Measurements from ENCODE around the gene SLC16A8. TPM values are rescaled to one million over a fixed set of nuclear protein-coding genes. Genes with fewer than 3 reads are reported as not detected.
A peak's percentile ranks its signal among the peaks of the same experiment; 100 is the strongest.

Gene SLC16A8, protein sequence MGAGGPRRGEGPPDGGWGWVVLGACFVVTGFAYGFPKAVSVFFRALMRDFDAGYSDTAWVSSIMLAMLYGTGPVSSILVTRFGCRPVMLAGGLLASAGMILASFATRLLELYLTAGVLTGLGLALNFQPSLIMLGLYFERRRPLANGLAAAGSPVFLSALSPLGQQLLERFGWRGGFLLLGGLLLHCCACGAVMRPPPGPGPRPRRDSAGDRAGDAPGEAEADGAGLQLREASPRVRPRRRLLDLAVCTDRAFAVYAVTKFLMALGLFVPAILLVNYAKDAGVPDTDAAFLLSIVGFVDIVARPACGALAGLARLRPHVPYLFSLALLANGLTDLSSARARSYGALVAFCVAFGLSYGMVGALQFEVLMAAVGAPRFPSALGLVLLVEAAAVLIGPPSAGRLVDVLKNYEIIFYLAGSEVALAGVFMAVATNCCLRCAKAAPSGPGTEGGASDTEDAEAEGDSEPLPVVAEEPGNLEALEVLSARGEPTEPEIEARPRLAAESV
- total RNA-seq (ENCODE audit: low replicate concordance), result 1.0 and 3.1 TPM in 2 replicates

DNA sequence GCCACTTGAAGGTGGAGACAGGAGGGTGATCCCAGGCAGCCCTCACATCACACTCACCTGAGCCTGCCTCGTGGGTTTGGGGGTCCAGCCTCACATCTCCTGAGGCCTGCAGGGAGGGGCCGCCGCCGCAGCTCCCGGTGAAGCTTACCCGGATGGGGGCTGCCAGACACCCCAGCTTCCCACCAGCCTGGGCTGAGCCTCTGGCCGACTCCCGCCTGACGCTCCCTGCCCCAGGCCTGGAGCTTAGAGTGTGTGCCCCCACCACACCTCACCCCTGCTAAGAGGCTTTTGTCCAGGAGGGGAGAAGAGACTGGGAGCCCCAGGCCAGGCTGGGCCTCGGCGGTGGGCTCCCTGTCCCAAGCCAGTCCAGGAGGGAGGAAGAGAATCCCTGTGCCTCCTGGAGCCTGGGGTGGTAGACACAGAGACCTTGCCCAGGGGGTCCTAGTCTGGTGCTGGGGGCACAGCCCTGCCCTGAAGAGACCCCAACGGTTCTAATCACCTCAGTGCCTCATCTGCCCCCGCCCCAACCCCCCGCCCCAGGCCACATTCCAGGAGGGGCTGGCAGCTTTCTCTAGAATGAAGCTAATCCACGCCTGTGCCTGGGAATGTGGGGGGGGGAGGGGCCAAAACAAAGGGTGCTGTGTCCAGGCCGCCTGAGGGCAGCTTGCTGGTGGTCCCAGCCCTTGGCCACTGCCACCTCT lies at the start of gene SLC16A8:
Gene SLC16A8 (minus strand): TSS at position 254 of the 701 bp plus-strand sequence. CDS start 1,311 bp downstream, outside the sequence.
- Mint-ChIP-seq H3K27ac (no peak within 1 kb of the TSS), H3K9me3 (no peaks in the 10 kb centered on the region), H3K4me1 (peaks cover 7% of the 10 kb centered on the region), H3K4me3 (no peak within 1 kb of the TSS), H3K27me3 (ENCODE audit: insufficient read depth, low read depth) (peaks cover 14% of the 10 kb centered on the region), H3K36me3 (no peaks in the 10 kb centered on the region)
- H3K9me3 ChIP-seq (ENCODE audit: low read depth), result no peaks in the 10 kb centered on the region
- H3K4me1 ChIP-seq, result peaks cover 45% of the 10 kb centered on the region
- peak within 1 kb of the TSS; percentile 0 for H3K4me3 ChIP-seq
- peak; percentile 83 for DNase-seq (ENCODE audit: low spot score)
- H3K36me3 ChIP-seq, result no peaks in the 10 kb centered on the region
- H3K27ac ChIP-seq, result peak within 1 kb of the TSS; percentile 41
- TF ChIP-seq EZH2 (IDR thresholded peaks at IDR 0.05), result no peak
- TF ChIP-seq EZH2phosphoT487 (IDR thresholded peaks at IDR 0.05), result no peak
- TF ChIP-seq, protein P1, sequence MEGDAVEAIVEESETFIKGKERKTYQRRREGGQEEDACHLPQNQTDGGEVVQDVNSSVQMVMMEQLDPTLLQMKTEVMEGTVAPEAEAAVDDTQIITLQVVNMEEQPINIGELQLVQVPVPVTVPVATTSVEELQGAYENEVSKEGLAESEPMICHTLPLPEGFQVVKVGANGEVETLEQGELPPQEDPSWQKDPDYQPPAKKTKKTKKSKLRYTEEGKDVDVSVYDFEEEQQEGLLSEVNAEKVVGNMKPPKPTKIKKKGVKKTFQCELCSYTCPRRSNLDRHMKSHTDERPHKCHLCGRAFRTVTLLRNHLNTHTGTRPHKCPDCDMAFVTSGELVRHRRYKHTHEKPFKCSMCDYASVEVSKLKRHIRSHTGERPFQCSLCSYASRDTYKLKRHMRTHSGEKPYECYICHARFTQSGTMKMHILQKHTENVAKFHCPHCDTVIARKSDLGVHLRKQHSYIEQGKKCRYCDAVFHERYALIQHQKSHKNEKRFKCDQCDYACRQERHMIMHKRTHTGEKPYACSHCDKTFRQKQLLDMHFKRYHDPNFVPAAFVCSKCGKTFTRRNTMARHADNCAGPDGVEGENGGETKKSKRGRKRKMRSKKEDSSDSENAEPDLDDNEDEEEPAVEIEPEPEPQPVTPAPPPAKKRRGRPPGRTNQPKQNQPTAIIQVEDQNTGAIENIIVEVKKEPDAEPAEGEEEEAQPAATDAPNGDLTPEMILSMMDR (IDR thresholded peaks at IDR 0.05), result no peak
- no peaks in the 10 kb centered on the region for H3K79me2 ChIP-seq (ENCODE audit: low read depth)
- peaks cover 32% of the 10 kb centered on the region for H3K27me3 ChIP-seq
- peaks cover 42% of the 10 kb centered on the region for H3F3A ChIP-seq (ENCODE audit: low read depth)
- H3K4me2 ChIP-seq, result peak within 1 kb of the TSS; percentile 67
- H3K9ac ChIP-seq, result no peak within 1 kb of the TSS
- no peak within 1 kb of the TSS for H2AFZ ChIP-seq (replicated peaks)
- no peaks in the 10 kb centered on the region for H4K20me1 ChIP-seq (ENCODE audit: low read depth)

DNA sequence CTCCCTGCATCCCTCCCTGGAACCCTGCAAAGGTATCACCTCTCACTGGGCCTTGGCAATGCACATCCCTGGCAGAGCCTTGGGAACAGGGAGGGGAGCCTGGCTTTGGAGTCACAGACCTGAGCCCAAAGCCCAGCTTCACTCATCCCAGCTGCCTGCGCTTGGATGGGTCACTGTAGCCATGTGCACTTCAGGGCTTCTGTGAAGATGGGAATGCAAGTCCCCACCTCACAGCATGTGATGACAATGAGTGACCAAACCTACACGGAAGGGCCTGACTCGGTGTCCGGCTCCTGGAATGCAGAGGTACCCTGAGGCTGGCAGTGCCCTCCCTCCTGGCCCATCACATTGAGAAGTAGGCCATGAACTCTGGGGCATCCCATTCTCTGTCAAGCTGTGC lies 49.3 kb upstream of the SLC16A8 start:
- no peaks in the 10 kb centered on the region for H3K27me3 ChIP-seq

DNA sequence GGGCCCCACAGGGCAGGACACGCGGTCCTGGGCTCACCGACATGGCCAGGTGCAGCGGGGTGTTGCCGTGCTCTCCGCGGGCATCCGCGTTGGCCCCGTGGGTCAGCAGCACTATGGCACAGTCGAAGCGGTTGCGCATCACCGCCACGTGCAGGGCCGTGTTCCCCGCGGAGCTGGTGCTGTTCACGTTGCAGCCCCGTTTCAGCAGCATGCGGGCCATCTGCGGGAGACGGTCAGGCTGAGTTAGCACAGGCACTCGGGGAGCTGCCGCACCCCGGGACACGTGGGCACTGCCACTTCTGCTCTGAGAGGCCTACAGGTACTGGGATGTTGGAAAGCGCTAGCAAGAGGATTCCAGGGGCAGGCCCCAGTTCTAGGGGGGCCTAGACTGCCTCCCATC lies 48.8 kb upstream of the SLC16A8 start:
- Histone ChIP-seq H3K79me2 (ENCODE audit: low read depth) (no peaks in the 10 kb centered on the region), H2AFZ (replicated peaks) (no peak overlapping the region), H3K4me1 (no peaks in the 10 kb centered on the region), H4K20me1 (ENCODE audit: low read depth) (no peaks in the 10 kb centered on the region), H3K4me3 (no peak overlapping the region), H3F3A (ENCODE audit: low read depth) (no peaks in the 10 kb centered on the region), H3K36me3 (no peaks in the 10 kb centered on the region), H3K4me2 (no peak overlapping the region), H3K9me3 (ENCODE audit: low read depth) (no peaks in the 10 kb centered on the region), H3K27me3 (no peaks in the 10 kb centered on the region), H3K27ac (no peak overlapping the region), H3K9ac (no peak overlapping the region)
- TF ChIP-seq EZH2phosphoT487 (IDR thresholded peaks at IDR 0.05) (no peak), EZH2 (IDR thresholded peaks at IDR 0.05) (no peak)
- TF ChIP-seq, protein P1 (IDR thresholded peaks at IDR 0.05), result no peak
- no peaks in the 10 kb centered on the region for H3K4me1 Mint-ChIP-seq
- H3K36me3 Mint-ChIP-seq, result peaks cover 14% of the 10 kb centered on the region
- DNase-seq (ENCODE audit: low spot score), result no peak
- H3K27ac Mint-ChIP-seq, result no peak overlapping the region
- H3K4me3 Mint-ChIP-seq, result no peak overlapping the region
- H3K9me3 Mint-ChIP-seq, result no peaks in the 10 kb centered on the region
- peaks cover 2% of the 10 kb centered on the region for H3K27me3 Mint-ChIP-seq (ENCODE audit: insufficient read depth, low read depth)

More for the DNA sequence above, 49.3 kb upstream of the SLC16A8 start:
- Histone ChIP-seq H3K4me2 (no peak overlapping the region), H3K4me3 (no peak overlapping the region), H3K4me1 (no peaks in the 10 kb centered on the region), H3K27ac (no peak overlapping the region), H2AFZ (replicated peaks) (no peak overlapping the region), H3K9ac (no peak overlapping the region), H4K20me1 (ENCODE audit: low read depth) (no peaks in the 10 kb centered on the region), H3K36me3 (no peaks in the 10 kb centered on the region), H3K9me3 (ENCODE audit: low read depth) (no peaks in the 10 kb centered on the region), H3F3A (ENCODE audit: low read depth) (no peaks in the 10 kb centered on the region), H3K79me2 (ENCODE audit: low read depth) (no peaks in the 10 kb centered on the region)
- DNase-seq (ENCODE audit: low spot score), result no peak
- Mint-ChIP-seq H3K4me3 (no peak overlapping the region), H3K27ac (no peak overlapping the region), H3K9me3 (no peaks in the 10 kb centered on the region), H3K27me3 (ENCODE audit: insufficient read depth, low read depth) (peaks cover 2% of the 10 kb centered on the region), H3K4me1 (no peaks in the 10 kb centered on the region), H3K36me3 (peaks cover 14% of the 10 kb centered on the region)
- TF ChIP-seq, protein P1 (IDR thresholded peaks at IDR 0.05), result no peak
- no peak for TF ChIP-seq EZH2 (IDR thresholded peaks at IDR 0.05)
- no peak for TF ChIP-seq EZH2phosphoT487 (IDR thresholded peaks at IDR 0.05)
